Activated CD8-positive, alpha-beta memory T cell treated with anti-CD3 and anti-CD28 coated beads, Interleukin-2, amount 10 ng/mL, durations not matched to agents 7 days and 5 days (primary cell): ENCODE data around the gene EPSTI1. TPM values are rescaled to one million over a fixed set of nuclear protein-coding genes. Genes with fewer than 3 reads are reported as not detected.
A peak's percentile ranks its signal among the peaks of the same experiment; 100 is the strongest.

ENCODE experiments used
- ATAC-seq: fragments of 150-1000 bp; cut with Tn5 transposase; one replicate; pipeline ENCODE4 v1.10.0; 2021; ENCODE audit warnings: moderate library complexity
- CTCF ChIA-PET: fragments of 350-600 bp; sonication (Branson Sonifier 250); formaldehyde crosslinking; loops from one replicate; lab custom pipeline; 2021; ENCODE audit warnings: antibody characterized with exemption; lab: Charles Lee
- DNase-seq: peaks from one replicate; pipeline ENCODE4 v3.0.0-alpha.2; 2020
- H3K27ac Mint-ChIP-seq: one replicate; pipeline ENCODE4 v1.8.0; 2021; ENCODE audit warnings: mild to moderate bottlenecking, mixed read lengths
- H3K27me3 Mint-ChIP-seq: one replicate; pipeline ENCODE4 v1.8.0; 2021; ENCODE audit warnings: mixed read lengths
- H3K36me3 Mint-ChIP-seq: one replicate; pipeline ENCODE4 v1.8.0; 2021; ENCODE audit warnings: mild to moderate bottlenecking, mixed read lengths
- H3K4me1 Mint-ChIP-seq: one replicate; pipeline ENCODE4 v1.8.0; 2021; ENCODE audit warnings: mixed read lengths
- H3K4me3 Mint-ChIP-seq: one replicate; pipeline ENCODE4 v1.8.0; 2021; ENCODE audit warnings: mild to moderate bottlenecking, moderate library complexity, mixed read lengths
- H3K9me3 Mint-ChIP-seq: one replicate; pipeline ENCODE4 v1.8.0; 2022; ENCODE audit warnings: low read depth, mixed read lengths
- total RNA-seq, 2 experiments: library from RNA; stranded (reverse); gene quantifications; one replicate each; pipeline ENCODE4 v1.2.3, GENCODE V29; 2021

EPSTI1 gene
- total RNA-seq, 2 experiments from 2014 or later, result 71.3 to 150 TPM

DNA sequence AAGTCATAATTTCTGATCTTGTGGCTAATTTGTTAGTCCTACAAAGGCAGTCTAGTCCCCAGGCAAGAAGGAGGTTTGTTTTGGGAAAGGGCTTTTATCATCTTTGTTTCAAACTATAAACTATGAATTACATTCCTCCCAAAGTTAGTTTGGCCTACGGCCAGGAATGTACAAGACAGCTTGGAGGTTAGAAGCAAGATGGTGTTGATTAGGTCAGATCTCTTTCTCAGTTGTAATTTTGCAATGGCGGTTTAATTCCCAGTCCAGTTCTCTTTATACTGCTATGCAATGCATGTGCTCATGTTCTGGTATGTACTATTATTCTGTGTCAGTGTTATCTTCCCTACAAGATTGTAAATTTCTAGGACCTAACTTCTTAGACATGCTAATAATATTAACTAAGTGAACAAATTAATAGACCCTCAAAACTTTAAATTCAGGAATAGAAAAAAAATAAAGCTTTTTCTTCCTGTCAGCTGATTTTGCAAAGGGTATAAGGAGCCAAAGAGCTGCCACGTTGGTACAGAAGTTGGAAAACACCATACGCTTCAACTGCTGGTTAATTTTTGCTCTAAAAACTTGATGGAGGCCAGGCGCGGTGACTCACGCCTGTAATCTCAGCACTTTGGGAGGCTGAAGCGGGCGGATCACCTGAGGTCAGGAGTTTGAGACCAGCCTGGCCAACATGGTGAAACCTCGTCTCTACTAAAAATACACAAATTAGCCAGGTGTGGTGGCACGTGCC lies 30.1 kb upstream of the EPSTI1 start:
- H3K27me3 Mint-ChIP-seq, result no peaks in the 10 kb centered on the region
- peaks cover 12% of the 10 kb centered on the region for H3K36me3 Mint-ChIP-seq
- no peak for ATAC-seq
- peak overlapping the region; percentile 21 for H3K27ac Mint-ChIP-seq
- DNase-seq, result no peak
- H3K9me3 Mint-ChIP-seq, result no peaks in the 10 kb centered on the region
- peaks cover 27% of the 10 kb centered on the region for H3K4me1 Mint-ChIP-seq
- CTCF ChIA-PET, result interaction anchor here (1.1 to 1.3 kb wide), 2 partner anchors 22 to 25 kb away, joined by 3 to 4 read pairs; no protein-coding TSS in a partner anchor
- H3K4me3 Mint-ChIP-seq, result no peak overlapping the region

DNA sequence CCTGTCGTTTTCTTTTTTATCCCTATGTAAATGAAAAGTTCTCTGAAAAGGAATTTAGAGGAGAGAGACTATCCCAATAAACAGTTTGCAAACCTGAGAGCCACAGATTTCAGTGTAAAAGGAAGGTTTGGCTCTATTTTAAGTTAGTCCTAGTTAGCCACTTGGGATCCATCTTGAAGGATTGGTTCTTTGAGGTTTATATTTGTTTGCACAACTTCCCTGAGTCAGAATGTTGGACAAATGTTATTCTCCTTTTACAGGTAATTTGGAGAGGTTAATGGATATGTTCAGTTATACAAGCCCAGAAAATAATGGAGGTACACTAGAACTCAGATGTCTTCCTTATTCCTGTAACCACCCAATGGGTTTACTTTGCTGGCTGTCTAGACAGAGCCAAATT lies 28.8 kb upstream of the EPSTI1 start:
- Mint-ChIP-seq H3K4me3 (no peak overlapping the region), H3K9me3 (no peaks in the 10 kb centered on the region), H3K36me3 (peaks cover 10% of the 10 kb centered on the region), H3K27me3 (no peaks in the 10 kb centered on the region), H3K4me1 (peaks cover 23% of the 10 kb centered on the region), H3K27ac (no peak overlapping the region)
- ATAC-seq, result no peak
- DNase-seq, result no peak
- CTCF ChIA-PET, result no interaction called here

DNA sequence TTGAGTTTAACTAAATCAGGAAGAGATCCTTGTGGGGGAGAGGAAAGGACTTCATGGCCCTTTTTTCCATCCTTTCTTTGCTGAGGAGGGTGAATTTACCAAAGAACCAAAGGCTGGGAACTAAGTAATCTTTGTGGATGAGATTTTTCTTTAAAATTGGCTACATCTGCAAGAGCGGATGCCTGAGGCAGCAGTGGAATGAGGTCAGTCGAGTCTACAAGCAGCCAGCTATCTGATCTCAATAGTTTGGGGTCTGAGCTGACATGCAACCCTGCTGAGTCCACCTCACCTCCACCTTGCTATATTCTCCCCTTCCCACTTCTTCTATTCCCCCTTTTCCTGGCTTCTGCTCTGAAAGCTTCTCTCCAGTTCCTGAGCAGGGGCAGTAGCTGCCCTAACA lies 27.8 kb upstream of the EPSTI1 start:
- Mint-ChIP-seq H3K27ac (no peak overlapping the region), H3K27me3 (no peaks in the 10 kb centered on the region), H3K4me1 (peaks cover 18% of the 10 kb centered on the region), H3K4me3 (no peak overlapping the region), H3K36me3 (peaks cover 5% of the 10 kb centered on the region), H3K9me3 (no peaks in the 10 kb centered on the region)
- ATAC-seq (no peak), DNase-seq (no peak)
- CTCF ChIA-PET, result interaction anchor here (1.6 kb wide), 1 partner anchor 9 kb away, joined by 4 read pairs; no protein-coding TSS in a partner anchor

DNA sequence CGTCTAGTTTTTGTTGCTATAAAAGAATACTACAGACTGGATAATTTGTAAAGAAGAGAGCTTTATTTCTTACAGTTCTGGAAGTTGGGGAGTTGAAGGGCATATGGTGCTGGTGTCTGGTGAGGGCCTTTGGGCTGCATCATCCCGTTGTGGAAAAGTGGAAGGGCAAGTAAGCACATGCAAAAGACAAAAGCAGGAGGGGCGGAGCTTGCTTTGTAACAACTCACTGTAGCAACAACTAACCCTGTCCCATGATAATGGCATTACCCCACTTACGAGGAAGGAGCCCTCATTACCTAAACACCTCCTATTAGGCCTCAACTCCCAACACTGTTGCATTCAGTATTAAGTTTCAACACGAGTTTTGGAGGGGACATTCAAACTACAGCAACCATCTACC lies 24.2 kb upstream of the EPSTI1 start:
- Mint-ChIP-seq H3K4me3 (no peak overlapping the region), H3K36me3 (no peaks in the 10 kb centered on the region), H3K27ac (no peak overlapping the region), H3K9me3 (no peaks in the 10 kb centered on the region), H3K4me1 (no peaks in the 10 kb centered on the region), H3K27me3 (no peaks in the 10 kb centered on the region)
- CTCF ChIA-PET, result no interaction called here
- DNase-seq (no peak), ATAC-seq (no peak)

DNA sequence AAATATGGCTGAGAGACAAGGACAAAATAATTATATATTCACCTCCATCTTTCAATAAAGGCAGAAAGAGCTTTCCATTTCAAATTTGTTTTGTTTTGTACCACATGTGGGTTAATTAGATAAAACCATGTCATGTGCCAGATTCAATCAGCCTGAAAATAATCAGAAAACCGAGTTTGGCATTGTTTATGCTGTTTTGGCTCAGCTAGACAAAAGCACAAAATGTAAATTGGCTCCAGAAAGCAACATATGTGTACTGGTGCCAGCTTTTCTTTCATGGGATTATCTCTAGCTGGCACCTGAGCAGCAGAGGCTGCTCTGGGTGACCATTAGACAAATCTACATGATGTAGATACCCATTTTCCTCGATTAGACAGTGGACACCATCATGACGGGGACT lies 22.1 kb upstream of the EPSTI1 start:
- Mint-ChIP-seq H3K4me3 (no peak overlapping the region), H3K36me3 (no peaks in the 10 kb centered on the region), H3K4me1 (no peaks in the 10 kb centered on the region), H3K27me3 (peaks cover 5% of the 10 kb centered on the region), H3K27ac (no peak overlapping the region), H3K9me3 (no peaks in the 10 kb centered on the region)
- no peak for ATAC-seq
- CTCF ChIA-PET, result interaction anchor here (0.9 to 1.9 kb wide), 3 partner anchors 9 to 10 kb away, joined by 3 to 6 read pairs (median 4); partner anchors contain the start of gene DNAJC15
- DNase-seq, result no peak

DNA sequence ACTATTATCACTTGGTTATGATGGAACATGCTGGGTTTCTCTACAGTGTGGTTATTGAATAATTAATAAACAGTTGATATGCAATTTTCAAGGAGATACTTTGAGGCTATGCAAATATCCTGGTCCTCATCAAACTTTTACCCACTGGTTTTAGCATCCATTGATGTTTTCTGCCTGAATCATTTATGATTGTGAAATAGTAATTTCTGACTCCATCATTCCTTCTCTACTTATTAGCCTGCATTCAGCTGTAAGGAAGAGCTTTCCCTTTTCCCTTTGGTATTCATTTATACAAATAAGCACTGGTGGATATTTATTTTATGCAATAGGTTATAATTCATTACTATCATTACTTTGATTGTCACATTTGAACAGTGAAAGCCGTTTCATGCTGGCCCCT lies 17.5 kb upstream of the EPSTI1 start:
- DNase-seq (no peak), ATAC-seq (no peak)
- Mint-ChIP-seq H3K4me3 (no peak overlapping the region), H3K36me3 (no peaks in the 10 kb centered on the region), H3K4me1 (no peaks in the 10 kb centered on the region), H3K27me3 (peaks cover 20% of the 10 kb centered on the region), H3K27ac (no peak overlapping the region), H3K9me3 (no peaks in the 10 kb centered on the region)
- CTCF ChIA-PET, result interaction anchor here (0.6 to 0.7 kb wide), 2 partner anchors 55 to 75 kb away, joined by 3 read pairs; no protein-coding TSS in a partner anchor

DNA sequence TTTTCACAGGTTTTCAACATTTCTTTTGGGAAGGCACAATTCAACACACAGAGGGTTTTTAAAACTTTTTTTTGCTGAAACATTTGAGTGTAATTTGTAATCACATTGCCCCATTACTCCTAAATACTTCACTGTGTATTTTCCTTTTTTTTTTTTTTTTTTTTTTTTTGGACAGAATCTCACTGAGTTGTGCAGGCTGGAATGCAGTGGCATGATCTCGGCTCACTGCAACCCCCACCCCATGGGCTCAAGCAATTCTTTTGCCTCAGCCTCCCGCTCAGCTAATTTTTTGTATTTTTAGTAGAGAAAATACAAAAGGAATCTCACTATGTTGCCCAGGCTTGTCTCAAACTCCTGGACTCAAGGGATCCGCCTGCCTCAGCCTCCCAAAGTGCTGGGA lies 16.6 kb upstream of the EPSTI1 start:
- Mint-ChIP-seq H3K27ac (no peak overlapping the region), H3K4me1 (no peaks in the 10 kb centered on the region), H3K4me3 (no peak overlapping the region), H3K27me3 (peaks cover 20% of the 10 kb centered on the region), H3K36me3 (no peaks in the 10 kb centered on the region), H3K9me3 (no peaks in the 10 kb centered on the region)
- CTCF ChIA-PET, result no interaction called here
- no peak for ATAC-seq
- no peak for DNase-seq

DNA sequence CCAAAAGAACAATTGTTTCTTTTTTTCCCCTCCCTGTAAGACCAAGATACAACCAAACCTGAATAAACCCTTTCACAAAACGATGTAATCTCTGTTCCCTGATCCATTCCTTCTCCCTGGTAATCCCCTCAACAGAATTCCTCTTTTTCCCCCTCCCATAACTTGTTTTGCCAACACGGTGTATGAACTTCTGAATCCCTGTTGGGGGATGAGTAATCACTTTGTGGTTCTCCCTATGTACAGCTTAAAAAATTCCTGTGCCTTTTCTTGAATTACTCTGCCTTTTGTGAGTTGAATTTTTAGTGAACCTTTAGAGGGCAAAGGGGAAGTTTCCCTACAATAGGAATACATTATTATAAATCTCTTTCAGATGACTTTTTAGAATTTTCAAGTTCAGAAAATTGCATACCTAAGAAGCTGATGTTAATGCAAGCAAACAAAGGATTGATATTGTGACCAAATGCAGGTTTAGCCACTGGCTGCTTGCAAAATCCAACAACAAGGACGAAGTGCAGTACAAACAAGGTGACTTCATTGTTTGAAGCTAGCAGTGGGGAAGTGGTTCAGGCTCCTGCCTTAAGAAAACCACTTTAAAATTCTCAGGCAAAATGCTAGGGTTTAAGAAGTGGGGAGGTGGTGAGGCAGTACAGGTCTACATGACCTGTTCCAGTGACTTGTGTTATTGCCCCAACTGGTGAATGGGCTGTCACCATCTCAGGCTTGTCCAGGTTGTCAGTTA lies 15.0 kb upstream of the EPSTI1 start:
- CTCF ChIA-PET, result no interaction called here
- H3K4me3 Mint-ChIP-seq, result no peak overlapping the region
- H3K9me3 Mint-ChIP-seq, result no peaks in the 10 kb centered on the region

DNA sequence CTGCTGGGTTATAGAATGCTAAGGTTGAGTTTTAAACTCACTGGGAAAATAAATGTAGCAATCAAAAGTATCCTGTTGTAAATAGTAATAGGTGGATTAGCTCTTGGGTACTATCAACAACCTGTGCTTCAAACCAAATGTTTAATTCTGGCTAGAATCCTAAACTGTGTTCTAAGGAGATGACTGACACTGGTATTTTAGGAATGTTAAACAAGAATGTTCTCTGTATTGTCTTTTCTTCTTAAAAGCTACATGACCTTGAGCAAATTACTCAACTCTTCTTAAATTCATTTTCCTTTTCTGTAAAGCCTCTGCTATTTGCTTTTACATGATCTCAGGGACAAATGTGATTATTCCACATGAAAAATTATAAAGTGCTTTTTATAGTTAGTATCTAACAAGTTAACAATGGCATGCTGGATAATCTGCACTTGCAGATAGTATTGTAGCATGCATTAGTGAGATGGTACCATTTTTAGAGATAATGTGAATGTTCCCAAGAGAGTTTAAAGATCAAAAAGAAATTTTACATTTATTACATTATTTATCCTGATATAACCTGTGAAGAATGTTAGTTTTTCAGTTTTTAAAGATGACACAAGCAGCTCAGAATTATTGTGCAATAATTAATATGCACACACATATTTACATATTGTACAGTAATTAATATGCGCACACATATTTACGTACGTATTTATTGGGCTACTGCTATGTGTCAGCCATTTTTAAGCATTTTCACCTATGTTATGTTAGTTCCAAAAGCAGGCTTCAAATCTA lies 13.6 kb upstream of the EPSTI1 start:
- H3K27me3 Mint-ChIP-seq, result peaks cover 20% of the 10 kb centered on the region
- H3K4me3 Mint-ChIP-seq, result no peak overlapping the region
- CTCF ChIA-PET, result interaction anchor here (1.3 kb wide), 1 partner anchor 9 kb away, joined by 4 read pairs; no protein-coding TSS in a partner anchor
- no peaks in the 10 kb centered on the region for H3K4me1 Mint-ChIP-seq
- DNase-seq, result no peak
- H3K27ac Mint-ChIP-seq, result no peak overlapping the region
- ATAC-seq, result no peak
- H3K36me3 Mint-ChIP-seq, result peaks cover 5% of the 10 kb centered on the region
- H3K9me3 Mint-ChIP-seq, result no peaks in the 10 kb centered on the region

More for the DNA sequence above, 15.0 kb upstream of the EPSTI1 start:
- no peak overlapping the region for H3K27ac Mint-ChIP-seq
- no peak for DNase-seq
- no peak for ATAC-seq
- H3K36me3 Mint-ChIP-seq, result peaks cover 3% of the 10 kb centered on the region
- H3K4me1 Mint-ChIP-seq, result no peaks in the 10 kb centered on the region
- H3K27me3 Mint-ChIP-seq, result peaks cover 20% of the 10 kb centered on the region

DNA sequence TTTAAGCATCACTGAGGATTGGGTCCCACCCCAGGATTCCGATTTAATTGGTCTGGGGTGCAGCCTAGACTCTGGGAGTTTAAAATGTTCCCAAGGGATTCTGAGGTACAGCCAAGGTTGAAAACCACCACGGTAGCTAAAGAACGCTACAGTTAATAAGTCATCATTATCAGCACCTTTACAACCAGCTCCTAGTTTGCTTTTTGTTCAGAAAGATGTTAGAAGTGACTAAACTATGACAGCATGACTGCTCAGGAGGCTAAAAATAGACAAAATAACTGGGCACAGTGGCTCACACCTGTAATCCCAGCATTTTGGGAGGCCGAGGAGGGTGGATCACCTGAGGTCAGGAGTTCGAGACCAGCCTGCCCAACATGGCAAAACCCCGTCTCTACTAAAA lies 11.7 kb upstream of the EPSTI1 start:
- CTCF ChIA-PET, result no interaction called here
- Mint-ChIP-seq H3K27ac (no peak overlapping the region), H3K4me1 (no peaks in the 10 kb centered on the region), H3K27me3 (peaks cover 12% of the 10 kb centered on the region), H3K36me3 (peaks cover 5% of the 10 kb centered on the region), H3K4me3 (no peak overlapping the region), H3K9me3 (no peaks in the 10 kb centered on the region)
- ATAC-seq (no peak), DNase-seq (no peak)

DNA sequence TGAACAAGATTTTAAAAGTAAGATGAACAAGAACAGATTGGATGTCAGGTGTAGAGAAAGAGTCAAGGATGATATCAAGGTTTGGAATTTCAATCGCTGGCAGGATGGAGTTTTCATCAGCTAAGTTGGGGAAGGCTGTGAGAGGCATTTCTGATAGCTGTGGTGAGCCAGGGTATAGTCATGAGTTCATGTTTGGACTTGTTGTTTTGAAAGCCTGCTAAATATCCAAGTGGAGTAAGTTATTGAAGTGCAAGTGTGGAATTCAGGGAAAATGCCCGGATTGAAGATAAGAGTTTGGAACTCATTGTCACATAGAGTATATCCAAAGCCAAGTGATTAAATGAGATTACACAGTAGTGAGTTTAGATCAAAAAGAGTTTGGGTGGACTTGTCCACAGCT lies 11.0 kb upstream of the EPSTI1 start:
- Mint-ChIP-seq H3K27ac (no peak overlapping the region), H3K27me3 (peaks cover 9% of the 10 kb centered on the region), H3K9me3 (no peaks in the 10 kb centered on the region), H3K36me3 (peaks cover 5% of the 10 kb centered on the region), H3K4me3 (no peak overlapping the region), H3K4me1 (peaks cover 1% of the 10 kb centered on the region)
- no peak for DNase-seq
- no peak for ATAC-seq
- CTCF ChIA-PET, result no interaction called here

DNA sequence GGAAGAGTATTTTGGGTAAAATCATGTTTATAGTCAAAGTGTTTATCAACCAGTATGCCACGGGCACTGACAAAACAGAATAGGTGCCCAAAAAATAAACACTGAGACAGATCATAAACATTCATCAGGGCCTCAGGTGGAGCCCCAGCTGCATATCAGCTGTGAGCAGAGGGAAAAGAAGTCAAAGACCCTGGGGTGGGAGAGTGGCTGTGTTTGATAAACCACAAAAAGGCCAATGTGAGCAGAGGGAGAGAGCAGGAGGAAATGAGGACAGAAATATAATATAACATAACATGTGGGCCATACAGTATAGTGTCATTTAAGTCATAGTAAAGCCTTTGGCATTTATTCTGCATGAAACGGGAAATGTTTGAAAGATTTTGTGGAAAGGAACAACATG lies 10.0 kb upstream of the EPSTI1 start:
- ATAC-seq (no peak), DNase-seq (no peak)
- CTCF ChIA-PET, result no interaction called here
- H3K4me1 Mint-ChIP-seq, result peaks cover 10% of the 10 kb centered on the region
- H3K4me3 Mint-ChIP-seq, result no peak overlapping the region
- H3K9me3 Mint-ChIP-seq, result no peaks in the 10 kb centered on the region
- H3K27ac Mint-ChIP-seq, result no peak overlapping the region
- peaks cover 5% of the 10 kb centered on the region for H3K36me3 Mint-ChIP-seq
- H3K27me3 Mint-ChIP-seq, result peaks cover 5% of the 10 kb centered on the region

DNA sequence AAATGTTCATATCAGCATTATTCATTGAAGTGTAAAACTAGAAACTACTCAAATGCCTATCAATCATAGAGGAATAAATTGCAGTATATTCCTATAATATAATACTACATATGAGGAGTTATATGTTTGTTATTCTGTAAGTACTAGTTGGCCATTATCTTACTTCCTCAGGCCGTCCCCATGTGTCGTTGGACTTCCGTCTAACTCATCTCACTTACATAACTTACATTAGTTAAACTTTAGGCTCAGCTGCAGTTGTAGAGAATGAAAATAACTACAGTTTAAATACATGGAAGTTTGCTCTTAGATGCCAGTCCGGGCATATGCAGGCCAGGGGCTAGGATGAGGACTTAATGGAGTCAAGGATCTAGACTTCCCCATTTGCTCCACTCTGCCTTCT lies 8.6 kb upstream of the EPSTI1 start:
- no peak overlapping the region for H3K27ac Mint-ChIP-seq
- CTCF ChIA-PET, result interaction anchor here (1.8 kb wide), 1 partner anchor 22 kb away, joined by 4 read pairs; no protein-coding TSS in a partner anchor
- no peak for DNase-seq
- H3K4me3 Mint-ChIP-seq, result no peak overlapping the region
- peaks cover 5% of the 10 kb centered on the region for H3K36me3 Mint-ChIP-seq
- H3K4me1 Mint-ChIP-seq, result peaks cover 23% of the 10 kb centered on the region
- H3K9me3 Mint-ChIP-seq, result no peaks in the 10 kb centered on the region
- no peaks in the 10 kb centered on the region for H3K27me3 Mint-ChIP-seq
- ATAC-seq, result no peak
